ENCODE measurements around the gene NEU2. TPM values are rescaled to one million over a fixed set of nuclear protein-coding genes. Genes with fewer than 3 reads are reported as not detected.

NEU2 gene
- total and polyA plus RNA-seq, 10 of the 15 experiments (the other 5 are each of a cell fraction or from before 2014, with no cell fraction given), result not detected

DNA sequence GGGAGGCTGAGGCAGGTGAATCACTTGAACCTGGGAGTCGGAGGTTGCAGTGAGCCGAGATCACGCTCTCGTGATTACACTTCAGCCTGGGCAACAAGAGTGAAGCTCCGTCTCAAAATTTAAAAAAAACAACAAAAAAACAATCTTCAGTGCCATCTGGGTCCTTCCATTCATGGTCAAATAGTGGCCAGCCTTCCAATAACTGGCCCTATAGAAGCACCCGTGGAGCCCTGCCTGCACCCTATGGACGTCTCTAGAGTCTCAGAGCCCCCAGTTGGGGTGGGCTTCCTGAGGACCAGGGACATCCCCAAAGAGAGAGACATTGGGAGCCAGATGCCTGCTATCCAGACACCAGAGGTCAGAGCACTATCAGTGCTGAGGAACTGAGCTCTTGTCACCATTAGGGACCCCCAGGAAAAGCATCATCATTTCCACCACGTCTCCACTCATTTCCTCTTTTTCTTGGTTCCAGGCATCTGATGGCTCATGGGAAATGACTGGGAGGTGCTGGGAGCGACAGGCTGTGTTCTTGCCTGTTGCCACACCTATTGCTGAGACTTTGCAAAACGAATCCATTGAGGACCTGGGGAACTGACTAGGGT, 9.4 kb downstream of the NEU2 start:
- no peak for DNase-seq (ENCODE audit: low read depth, low spot score)
- RAD21 ChIA-PET (ENCODE audit: unreplicated experiment), result interaction anchor here (1.1 kb wide), 1 partner anchor 13 kb away, joined by 3 read pairs; no protein-coding TSS in a partner anchor
- SMC1A ChIA-PET (ENCODE audit: uncharacterized antibody, unreplicated experiment), result no interaction called here
- no peaks in the 10 kb centered on the region for H3K36me3 ChIP-seq (ENCODE audit: control insufficient read depth in 2 of 2, insufficient read depth in 2 of 2, low read length in 1 of 2)
- H4K20me1 ChIP-seq (ENCODE audit: control insufficient read depth, insufficient read depth), result no peaks in the 10 kb centered on the region; the same call in 1 of the 2 replicates
- BruUV-seq (replicated peaks), result no TSS peak
- no peak for ATAC-seq
- no peak overlapping the region for H2AFZ ChIP-seq (ENCODE audit: control insufficient read depth, low read depth, low read length)
- no peaks in the 10 kb centered on the region; a peak in 2 of 4 replicates for H3K27me3 ChIP-seq (replicated peaks in 1 of 2; ENCODE audit: control insufficient read depth in 2 of 2, insufficient read depth in 2 of 2, low read length in 1 of 2)
- H3K9ac ChIP-seq (ENCODE audit: control insufficient read depth, insufficient read depth, low read length), result no peak overlapping the region
- H3K27ac ChIP-seq (ENCODE audit: control insufficient read depth, insufficient read depth), result no peak overlapping the region
- FAIRE-seq, result no peak
- no peaks in the 10 kb centered on the region for H3K79me2 ChIP-seq (ENCODE audit: control insufficient read depth, insufficient read depth, low read length)
- no peaks in the 10 kb centered on the region for H3K4me1 ChIP-seq (ENCODE audit: control insufficient read depth, insufficient read depth, low read length)
- in situ Hi-C loops (cut with MboI), result no loop called here
- TF ChIP-seq NFIC (IDR thresholded peaks at IDR 0.05; ENCODE audit: low read depth, low read length) (no peak), TAF1 (IDR thresholded peaks at IDR 0.05; ENCODE audit: borderline replicate concordance, low read depth, low read length) (no peak), NR2F1 (conservative IDR thresholded peaks at IDR 0.05) (no peak)
- TF ChIP-seq, protein P1, sequence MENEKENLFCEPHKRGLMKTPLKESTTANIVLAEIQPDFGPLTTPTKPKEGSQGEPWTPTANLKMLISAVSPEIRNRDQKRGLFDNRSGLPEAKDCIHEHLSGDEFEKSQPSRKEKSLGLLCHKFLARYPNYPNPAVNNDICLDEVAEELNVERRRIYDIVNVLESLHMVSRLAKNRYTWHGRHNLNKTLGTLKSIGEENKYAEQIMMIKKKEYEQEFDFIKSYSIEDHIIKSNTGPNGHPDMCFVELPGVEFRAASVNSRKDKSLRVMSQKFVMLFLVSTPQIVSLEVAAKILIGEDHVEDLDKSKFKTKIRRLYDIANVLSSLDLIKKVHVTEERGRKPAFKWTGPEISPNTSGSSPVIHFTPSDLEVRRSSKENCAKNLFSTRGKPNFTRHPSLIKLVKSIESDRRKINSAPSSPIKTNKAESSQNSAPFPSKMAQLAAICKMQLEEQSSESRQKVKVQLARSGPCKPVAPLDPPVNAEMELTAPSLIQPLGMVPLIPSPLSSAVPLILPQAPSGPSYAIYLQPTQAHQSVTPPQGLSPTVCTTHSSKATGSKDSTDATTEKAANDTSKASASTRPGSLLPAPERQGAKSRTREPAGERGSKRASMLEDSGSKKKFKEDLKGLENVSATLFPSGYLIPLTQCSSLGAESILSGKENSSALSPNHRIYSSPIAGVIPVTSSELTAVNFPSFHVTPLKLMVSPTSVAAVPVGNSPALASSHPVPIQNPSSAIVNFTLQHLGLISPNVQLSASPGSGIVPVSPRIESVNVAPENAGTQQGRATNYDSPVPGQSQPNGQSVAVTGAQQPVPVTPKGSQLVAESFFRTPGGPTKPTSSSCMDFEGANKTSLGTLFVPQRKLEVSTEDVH (IDR thresholded peaks at IDR 0.05; ENCODE audit: low read depth, partially characterized antibody), result no peak
- no peak overlapping the region for H3K4me3 ChIP-seq
- CTCF ChIA-PET, result interaction anchor here (0.9 to 1.7 kb wide), 3 partner anchors 12 to 209 kb away, joined by 3 to 7 read pairs (median 3); no protein-coding TSS in a partner anchor
- H3K9me3 ChIP-seq (replicated peaks; ENCODE audit: control insufficient read depth, insufficient read depth, low read length), result no peaks in the 10 kb centered on the region
- 36% methylated on average over 10 of the region's 10 CpGs for WGBS (ENCODE audit: insufficient coverage, insufficient replicate concordance, low lambda C conversion rate, missing lambda C conversion rate)
- no peak overlapping the region for H3K4me2 ChIP-seq (ENCODE audit: control insufficient read depth, insufficient read depth)
- POLR2A ChIA-PET, result no interaction called here
- intact Hi-C loops (cut with micrococcal nuclease; ENCODE audit: unreplicated experiment), result no loop called here
